AG10803 (cell line): ENCODE measurements around the gene CDC42EP2.
A peak's percentile ranks its signal among the peaks of the same experiment; 100 is the strongest.

ENCODE experiments used
- DNase-seq: peaks from one replicate; pipeline ENCODE4 v3.0.0; 2010; ENCODE audit warnings: low read depth
- H3K4me3 ChIP-seq: 2 replicates; pipeline ENCODE4 v1.5.1; 2011; ENCODE audit warnings: mild to moderate bottlenecking, low read length, control low read depth
- TF ChIP-seq, protein P1 (sequence below): conservative IDR thresholded peaks from 2 replicates; pipeline ENCODE4 v1.5.1; 2011; ENCODE audit warnings: mild to moderate bottlenecking, low read length, control low read depth, inconsistent platforms

The CDC42EP2 gene

DNA sequence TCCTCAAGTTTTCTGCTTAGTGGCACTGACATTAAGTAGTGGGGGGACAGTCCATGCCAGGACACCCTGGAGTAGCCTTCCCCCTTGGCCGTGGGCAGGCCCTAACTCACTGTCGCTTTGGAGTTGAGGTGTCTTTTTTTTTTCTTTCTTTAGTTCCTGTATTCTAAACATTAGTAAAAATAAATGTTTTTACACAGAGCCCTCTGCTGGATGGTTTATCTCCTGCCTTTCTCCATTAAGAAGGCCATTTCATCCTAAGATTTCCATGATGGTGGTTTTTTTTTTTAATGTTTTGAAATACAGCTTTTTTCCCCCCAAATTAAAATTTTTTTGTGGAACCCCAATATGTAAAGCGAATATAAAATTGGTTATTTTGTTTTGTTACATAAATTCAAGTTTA, 38.1 kb downstream of the CDC42EP2 start:
- H3K4me3 ChIP-seq, result no peak overlapping the region
- TF ChIP-seq, protein P1, sequence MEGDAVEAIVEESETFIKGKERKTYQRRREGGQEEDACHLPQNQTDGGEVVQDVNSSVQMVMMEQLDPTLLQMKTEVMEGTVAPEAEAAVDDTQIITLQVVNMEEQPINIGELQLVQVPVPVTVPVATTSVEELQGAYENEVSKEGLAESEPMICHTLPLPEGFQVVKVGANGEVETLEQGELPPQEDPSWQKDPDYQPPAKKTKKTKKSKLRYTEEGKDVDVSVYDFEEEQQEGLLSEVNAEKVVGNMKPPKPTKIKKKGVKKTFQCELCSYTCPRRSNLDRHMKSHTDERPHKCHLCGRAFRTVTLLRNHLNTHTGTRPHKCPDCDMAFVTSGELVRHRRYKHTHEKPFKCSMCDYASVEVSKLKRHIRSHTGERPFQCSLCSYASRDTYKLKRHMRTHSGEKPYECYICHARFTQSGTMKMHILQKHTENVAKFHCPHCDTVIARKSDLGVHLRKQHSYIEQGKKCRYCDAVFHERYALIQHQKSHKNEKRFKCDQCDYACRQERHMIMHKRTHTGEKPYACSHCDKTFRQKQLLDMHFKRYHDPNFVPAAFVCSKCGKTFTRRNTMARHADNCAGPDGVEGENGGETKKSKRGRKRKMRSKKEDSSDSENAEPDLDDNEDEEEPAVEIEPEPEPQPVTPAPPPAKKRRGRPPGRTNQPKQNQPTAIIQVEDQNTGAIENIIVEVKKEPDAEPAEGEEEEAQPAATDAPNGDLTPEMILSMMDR, result peak; percentile 47
- DNase-seq, result no peak

DNA sequence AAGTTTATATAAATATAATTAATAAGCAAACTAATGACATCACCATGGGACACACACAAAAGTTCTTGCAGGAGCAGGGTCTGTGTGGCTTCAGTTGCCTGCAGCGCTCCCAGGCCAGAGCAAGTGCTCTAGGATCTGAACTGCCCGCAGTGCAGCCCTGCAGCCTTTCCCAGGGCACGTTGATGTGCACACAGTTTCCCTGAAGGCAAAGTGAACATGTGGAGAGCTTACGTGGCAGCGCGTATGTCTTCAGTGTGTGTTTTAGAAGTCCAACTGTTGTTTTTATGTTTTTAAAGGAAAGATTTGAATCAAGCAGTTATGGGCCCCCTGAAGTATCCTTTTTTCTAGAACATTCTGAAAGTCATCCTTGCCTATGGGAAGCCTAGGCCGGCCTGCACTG, 38.7 kb downstream of the CDC42EP2 start:
- DNase-seq, result no peak
- H3K4me3 ChIP-seq, result peak overlapping the region; percentile 74; the same call in 1 of the 2 replicates
- TF ChIP-seq, protein P1, result no peak

DNA sequence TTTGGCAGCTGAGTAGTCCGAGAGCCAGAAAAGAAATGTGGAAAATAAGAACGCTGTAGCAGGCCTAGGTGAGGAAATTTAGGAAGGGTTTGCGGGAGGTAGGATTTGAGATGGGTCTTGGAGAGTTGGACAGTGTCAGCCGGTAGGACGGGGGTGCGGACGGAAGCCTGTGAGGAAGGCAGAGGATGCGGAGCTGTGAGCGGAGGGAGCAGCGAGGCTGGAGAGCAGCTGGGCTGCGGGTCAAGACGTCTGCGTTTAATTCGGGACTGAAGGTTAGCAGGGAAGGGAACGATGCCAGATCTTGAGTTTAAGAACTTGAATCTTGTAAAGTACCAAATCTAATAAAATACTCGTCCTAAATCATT, 39.2 kb downstream of the CDC42EP2 start:
- peak overlapping the region; percentile 74 for H3K4me3 ChIP-seq

DNA sequence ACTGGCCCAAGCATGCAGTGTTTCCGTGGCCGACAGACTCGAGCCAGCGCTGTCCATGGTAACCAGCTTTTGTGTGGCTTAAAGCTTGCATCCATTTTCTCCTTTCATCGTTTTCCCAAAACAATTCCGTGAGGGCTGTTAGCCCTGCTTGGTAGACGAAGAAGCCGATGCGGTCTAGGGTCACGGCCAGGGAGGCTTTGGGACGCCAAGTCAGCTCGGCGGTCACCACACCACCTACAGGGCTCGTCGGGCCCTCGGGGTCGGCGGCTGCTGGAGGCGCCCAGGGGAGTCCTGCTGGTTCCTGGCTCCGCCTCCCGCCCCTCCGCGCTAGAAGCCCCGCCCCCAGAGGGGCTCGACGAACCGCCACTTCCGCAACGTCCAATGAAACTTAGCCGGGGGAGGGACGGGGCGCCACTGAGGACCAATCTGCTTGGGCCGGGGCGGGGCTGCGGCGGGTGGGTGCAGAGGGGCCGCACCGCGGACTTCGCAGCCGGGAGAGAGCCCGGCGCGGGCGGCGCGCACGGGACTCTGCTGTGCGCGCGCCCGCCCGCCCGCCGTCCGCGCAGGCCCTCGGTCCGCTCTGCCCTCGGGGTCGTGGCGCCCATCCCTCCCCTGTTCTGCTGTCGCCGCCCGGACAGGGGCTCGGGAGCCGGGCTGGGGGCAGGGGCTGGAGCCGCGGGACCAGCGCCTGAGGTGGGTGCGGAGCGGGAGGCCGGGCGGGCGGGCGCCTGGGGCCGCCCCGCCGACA, 39.8 kb downstream of the CDC42EP2 start, which contains the start of gene TIGD3:
TIGD3 (plus strand) TSS at position 487 of the 748 bp plus-strand sequence. CDS start 1,058 bp downstream, outside the sequence.
- TF ChIP-seq, protein P1, result no peak
- peak; percentile 90 for DNase-seq
- peak within 1 kb of the TSS; percentile 74 for H3K4me3 ChIP-seq

More for the DNA sequence above, 39.2 kb downstream of the CDC42EP2 start:
- DNase-seq, result no peak
- TF ChIP-seq, protein P1, result no peak

DNA sequence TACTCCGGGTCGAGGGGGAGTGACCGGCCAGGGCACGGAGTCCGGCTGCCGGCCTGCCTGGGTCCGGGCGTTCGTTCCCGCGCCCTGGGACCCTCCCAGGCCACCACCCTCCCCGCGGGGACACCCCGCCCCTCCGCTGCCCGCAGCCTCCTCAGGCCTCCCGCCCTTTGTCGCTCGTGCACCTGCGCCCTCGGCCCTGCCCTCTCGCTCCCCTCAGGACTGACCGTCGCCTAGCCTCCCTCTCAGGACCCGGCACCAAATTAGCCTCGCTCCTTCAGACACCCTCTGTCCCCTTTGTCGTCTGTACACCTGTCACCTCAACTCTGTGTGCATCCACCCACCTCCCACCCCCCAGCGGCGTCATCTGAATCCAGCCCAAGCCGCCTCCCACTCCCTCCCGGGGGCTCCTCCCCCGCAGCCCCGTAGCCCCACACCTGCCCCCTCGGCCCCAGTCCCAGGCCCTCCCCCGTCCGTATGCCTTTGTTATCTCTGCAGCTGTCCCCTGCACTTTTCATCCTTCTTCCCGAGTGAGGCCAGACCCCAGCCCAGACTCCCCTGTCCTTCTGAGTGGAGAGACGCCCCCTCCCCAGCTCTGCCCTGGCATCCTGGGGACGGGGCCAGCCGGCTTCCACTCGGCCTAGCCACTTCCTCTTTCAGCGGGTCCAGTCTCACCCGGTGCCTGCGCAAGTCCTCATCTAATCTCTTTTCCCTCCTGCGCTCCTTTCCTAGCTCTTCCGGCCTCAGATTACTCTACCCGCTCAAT, 40.5 kb downstream of the CDC42EP2 start:
- TF ChIP-seq, protein P1, result no peak
- DNase-seq, result no peak
- peak overlapping the region; percentile 53 for H3K4me3 ChIP-seq

DNA sequence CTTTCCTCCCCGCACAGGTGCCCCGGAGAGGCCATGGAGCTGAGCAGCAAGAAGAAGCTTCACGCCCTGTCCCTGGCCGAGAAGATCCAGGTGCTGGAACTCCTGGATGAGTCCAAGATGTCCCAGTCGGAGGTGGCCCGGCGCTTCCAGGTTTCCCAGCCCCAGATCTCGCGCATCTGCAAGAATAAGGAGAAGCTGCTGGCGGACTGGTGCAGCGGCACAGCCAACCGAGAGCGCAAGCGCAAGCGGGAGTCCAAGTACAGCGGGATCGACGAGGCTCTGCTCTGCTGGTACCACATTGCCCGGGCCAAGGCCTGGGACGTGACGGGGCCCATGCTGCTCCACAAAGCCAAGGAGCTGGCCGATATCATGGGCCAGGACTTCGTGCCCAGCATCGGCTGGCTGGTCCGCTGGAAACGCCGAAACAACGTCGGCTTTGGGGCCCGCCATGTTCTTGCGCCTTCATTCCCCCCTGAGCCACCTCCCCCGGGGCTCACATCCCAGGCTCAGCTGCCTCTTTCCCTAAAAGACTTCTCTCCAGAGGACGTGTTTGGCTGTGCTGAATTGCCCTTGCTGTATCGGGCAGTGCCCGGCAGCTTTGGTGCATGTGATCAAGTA, 41.2 kb downstream of the CDC42EP2 start:
- TF ChIP-seq, protein P1, result no peak
- peak overlapping the region; percentile 45 for H3K4me3 ChIP-seq
- peak; percentile 48 for DNase-seq
